ENCODE measurements around the gene EPB41L3. TPM values are rescaled to one million over a fixed set of nuclear protein-coding genes. Genes with fewer than 3 reads are reported as not detected.
"Not testable (repeated sequence)": the region's sequence is repeated elsewhere in the genome, so short reads cannot be mapped to it uniquely, and the experiment has no call there.

The EPB41L3 gene
- total RNA-seq, 1 experiment from 2014 or later, result 50.2 TPM

DNA sequence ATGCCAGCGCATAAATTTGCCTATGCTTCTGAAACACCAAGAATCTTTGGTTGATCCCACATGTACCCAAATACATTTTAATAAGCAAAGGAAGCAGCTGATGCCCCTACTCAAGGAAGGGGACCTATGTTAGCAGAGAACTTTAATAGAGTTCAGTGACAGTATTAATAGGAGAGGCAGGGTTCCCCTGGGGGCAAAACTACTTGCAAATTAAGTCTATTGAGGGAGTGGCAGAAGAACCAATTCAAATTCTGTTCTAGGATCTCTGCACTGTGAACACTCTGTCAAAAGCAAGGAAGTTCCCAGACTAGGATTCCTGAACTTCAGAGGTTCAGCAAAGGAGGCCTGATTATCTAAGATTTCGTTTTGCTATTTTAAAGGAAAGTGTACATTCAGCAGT, 47.5 kb downstream of the EPB41L3 start:
- H3K4me3 ChIP-seq (ENCODE audit: insufficient read depth, low read depth, low read length), result no peak overlapping the region
- H3K27me3 ChIP-seq (ENCODE audit: control insufficient read depth, insufficient read depth, low read length), result no peaks in the 10 kb centered on the region
- no peaks in the 10 kb centered on the region for H3K36me3 ChIP-seq (replicated peaks; ENCODE audit: control insufficient read depth, insufficient read depth, low read length)
- no peak for DNase-seq

DNA sequence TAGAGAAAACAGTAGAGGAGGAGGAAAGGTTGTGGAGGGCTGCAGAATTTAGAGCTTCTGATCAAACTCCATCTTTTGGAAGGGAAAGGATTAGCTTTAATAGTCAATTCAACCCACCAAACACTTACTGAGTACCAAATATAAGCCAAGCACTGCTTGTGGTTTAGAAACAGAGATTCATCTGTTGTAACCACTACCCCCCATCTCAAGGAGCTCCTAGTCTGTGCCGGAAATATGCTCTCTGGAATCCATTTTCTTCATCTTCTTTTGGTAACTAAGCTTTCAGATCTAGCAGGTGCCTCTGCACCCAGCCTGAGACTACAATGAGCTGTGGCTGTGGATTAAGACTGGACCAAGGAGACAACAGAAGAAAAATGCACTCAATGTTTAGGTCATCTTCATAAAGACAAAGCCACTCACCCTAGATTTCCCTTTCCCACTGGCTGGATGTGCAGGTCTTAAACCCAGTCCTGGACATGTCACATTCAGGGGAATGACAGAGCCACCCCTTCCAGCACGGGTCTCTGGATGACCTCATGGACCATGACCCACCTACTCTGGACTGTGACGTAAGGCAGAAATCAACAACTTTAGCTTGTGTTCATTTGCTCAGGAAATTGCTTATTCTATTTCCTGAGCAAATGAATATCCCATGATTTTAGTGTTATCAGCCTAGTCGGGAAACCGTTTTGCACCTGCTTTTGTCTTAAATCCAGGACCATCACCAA, 52.9 kb downstream of the EPB41L3 start:
- no peak for DNase-seq
- no peaks in the 10 kb centered on the region for H3K36me3 ChIP-seq (replicated peaks; ENCODE audit: control insufficient read depth, insufficient read depth, low read length)
- no peaks in the 10 kb centered on the region for H3K27me3 ChIP-seq (ENCODE audit: control insufficient read depth, insufficient read depth, low read length)
- no peak overlapping the region for H3K4me3 ChIP-seq (ENCODE audit: insufficient read depth, low read depth, low read length)

DNA sequence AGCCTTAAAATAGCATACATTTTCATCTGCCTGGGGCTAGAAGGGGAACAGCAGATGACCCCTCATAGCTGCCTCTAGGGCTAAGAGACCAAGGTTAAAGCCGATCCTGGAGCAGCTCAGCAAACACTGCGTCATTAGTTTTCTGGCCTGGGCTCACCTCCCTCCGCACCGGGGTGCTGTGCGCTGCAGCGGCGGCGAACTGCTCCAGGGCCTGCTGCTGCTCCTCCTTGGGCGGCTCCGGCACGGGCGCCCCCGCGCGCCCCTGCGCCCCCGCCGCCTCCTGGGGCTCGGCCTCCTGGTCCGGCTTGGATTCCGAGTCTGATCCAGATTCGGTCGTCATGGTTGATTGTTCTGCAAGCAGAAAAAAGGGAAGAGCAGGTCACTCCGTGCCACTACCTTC, 55.0 kb downstream of the EPB41L3 start:
- no peak for DNase-seq
- no peaks in the 10 kb centered on the region for H3K36me3 ChIP-seq (replicated peaks; ENCODE audit: control insufficient read depth, insufficient read depth, low read length)
- no peak overlapping the region for H3K4me3 ChIP-seq (ENCODE audit: insufficient read depth, low read depth, low read length)
- no peaks in the 10 kb centered on the region for H3K27me3 ChIP-seq (ENCODE audit: control insufficient read depth, insufficient read depth, low read length)

DNA sequence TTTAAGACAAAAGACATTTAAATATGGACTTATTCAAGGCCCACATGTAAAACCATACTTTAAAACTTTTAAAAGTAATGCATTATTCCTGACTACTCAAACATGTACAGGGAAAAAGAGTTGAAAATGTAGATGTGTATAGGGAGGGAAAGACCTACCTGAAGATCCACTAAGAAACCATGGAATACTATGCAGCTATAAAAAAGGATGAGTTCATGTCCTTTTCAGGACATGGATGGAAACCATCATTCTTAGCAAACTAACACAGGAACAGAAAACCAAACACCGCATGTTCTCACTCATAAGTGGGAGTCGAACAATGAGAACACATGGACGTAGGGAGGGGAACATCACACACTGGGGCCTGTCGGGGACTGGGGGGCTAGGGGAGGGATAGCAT, 55.8 kb downstream of the EPB41L3 start:
- H3K4me3 ChIP-seq (ENCODE audit: insufficient read depth, low read depth, low read length); H3K36me3 ChIP-seq (replicated peaks; ENCODE audit: control insufficient read depth, insufficient read depth, low read length); DNase-seq; H3K27me3 ChIP-seq (ENCODE audit: control insufficient read depth, insufficient read depth, low read length): not testable (repeated sequence)

DNA sequence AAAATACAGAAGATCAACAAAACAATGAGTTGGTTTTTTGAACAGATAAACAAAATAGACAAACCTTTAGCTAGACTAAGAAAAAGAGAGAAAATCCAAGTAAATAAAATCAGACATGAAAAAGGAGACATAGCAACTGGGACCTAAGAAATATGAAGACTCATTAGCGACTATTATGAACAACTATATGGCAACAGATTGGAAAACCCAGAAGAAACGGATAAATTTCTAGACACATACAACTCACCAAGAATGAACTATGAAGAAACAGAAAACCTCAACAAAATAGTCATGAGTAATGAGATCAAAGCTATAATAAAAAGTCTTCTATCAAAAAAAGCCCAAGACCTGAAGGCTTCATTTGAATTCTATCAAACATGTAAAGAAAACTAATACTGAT, 59.3 kb downstream of the EPB41L3 start:
- Histone ChIP-seq H3K36me3 (replicated peaks; ENCODE audit: control insufficient read depth, insufficient read depth, low read length) (no peaks in the 10 kb centered on the region), H3K27me3 (ENCODE audit: control insufficient read depth, insufficient read depth, low read length) (no peaks in the 10 kb centered on the region), H3K4me3 (ENCODE audit: insufficient read depth, low read depth, low read length) (no peak overlapping the region)
- DNase-seq, result no peak

DNA sequence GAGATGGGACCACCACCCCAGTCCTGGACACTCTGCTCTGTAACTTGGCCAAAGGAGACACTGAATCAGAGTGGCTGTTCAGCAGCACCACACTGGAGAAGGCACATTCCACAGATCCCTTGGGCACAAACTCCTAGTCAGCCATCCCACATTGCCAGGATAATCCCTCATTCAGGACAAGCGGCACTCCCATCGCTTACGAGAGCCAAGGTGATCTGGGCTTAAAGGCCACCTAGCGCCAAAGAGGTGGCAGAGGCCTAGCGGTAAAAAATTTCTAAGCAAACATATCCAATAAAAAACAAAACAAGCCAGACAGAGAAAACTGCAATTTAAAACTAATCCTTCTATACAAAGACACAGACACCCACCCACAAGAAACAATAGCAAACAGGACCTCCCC, 62.2 kb downstream of the EPB41L3 start:
- DNase-seq, result no peak
- H3K36me3 ChIP-seq (replicated peaks; ENCODE audit: control insufficient read depth, insufficient read depth, low read length), result no peaks in the 10 kb centered on the region
- no peak overlapping the region for H3K4me3 ChIP-seq (ENCODE audit: insufficient read depth, low read depth, low read length)
- H3K27me3 ChIP-seq (ENCODE audit: control insufficient read depth, insufficient read depth, low read length), result no peaks in the 10 kb centered on the region

DNA sequence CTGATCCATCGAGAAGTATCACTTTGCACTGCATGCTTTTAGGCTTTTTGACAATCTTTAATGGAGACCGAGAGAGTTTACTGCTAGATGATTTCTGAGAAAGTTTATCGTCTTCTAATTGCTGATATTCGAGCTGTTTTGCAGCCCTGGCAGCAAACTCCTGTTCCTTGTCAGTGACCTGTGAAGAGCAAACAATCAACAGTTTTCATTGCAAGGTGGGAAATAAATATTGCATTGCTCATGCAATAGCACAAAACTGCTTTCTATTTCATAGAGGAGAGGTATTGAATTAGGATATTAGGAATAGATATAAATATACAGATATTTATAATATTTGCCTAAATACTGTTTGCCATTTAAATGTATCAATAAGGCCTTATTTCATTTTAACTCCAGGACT, 65.5 kb downstream of the EPB41L3 start:
- DNase-seq, result no peak
- Histone ChIP-seq H3K4me3 (ENCODE audit: insufficient read depth, low read depth, low read length) (no peak overlapping the region), H3K27me3 (ENCODE audit: control insufficient read depth, insufficient read depth, low read length) (no peaks in the 10 kb centered on the region), H3K36me3 (replicated peaks; ENCODE audit: control insufficient read depth, insufficient read depth, low read length) (no peaks in the 10 kb centered on the region)

DNA sequence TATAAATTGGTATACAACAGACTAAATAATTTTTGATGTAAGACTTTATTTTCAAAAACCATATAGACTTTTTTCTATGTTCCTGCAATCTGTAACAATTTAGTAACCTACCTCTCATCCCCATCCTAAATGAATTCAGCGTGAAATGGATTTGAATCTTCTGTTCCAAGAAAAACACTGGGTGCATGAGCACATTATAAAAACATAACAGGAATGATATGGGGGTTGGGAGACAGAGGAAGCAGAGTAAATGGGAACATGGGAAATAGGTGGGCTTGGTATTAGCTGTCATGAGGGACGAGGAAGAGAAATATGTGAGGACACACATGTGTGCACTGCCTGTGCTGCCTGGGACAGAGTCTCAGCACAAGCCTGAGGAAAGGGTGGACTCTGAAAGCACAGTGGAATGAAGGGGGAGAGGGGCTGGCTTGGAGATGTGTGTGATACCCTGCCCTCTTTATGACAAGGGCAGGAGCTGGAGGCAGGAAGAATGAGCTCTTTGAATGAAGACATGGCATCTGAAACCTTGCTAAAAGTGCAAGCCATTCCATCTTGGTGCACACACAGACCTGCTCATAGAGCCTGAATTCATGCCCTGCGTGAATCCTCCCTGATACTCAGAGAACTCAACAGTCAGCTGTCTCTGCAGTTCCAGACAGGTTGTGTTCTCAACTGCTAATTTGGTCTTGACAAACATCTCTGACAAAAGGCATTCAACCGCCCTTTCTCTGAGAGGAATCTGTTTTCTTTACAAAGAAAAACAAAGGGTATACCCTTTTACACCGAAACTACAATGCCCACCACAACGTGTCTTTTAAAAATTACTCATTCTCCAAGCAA, 66.6 kb downstream of the EPB41L3 start:
- no peak overlapping the region for H3K4me3 ChIP-seq (ENCODE audit: insufficient read depth, low read depth, low read length)
- no peak for DNase-seq
- H3K36me3 ChIP-seq (replicated peaks; ENCODE audit: control insufficient read depth, insufficient read depth, low read length), result no peaks in the 10 kb centered on the region
- H3K27me3 ChIP-seq (ENCODE audit: control insufficient read depth, insufficient read depth, low read length), result no peaks in the 10 kb centered on the region

DNA sequence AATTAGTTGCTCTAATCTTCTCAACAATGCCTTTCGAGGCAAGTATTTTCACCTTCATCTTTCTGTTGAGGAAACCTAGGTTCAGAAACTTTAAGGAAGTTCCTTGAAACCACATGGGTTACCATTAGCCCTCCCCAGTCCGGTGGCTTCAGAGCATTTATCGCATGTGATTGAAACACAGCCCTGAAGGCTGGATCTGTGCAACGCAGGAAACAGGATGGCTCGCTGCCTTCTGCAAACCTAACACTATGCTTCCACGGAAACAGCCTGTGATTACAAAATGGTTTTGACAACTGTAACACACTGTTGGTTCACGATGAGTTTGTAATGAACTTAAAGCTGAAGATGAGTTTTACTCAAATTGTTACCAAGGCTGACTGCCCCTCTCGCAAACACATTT, 68.5 kb downstream of the EPB41L3 start:
- H3K36me3 ChIP-seq (replicated peaks; ENCODE audit: control insufficient read depth, insufficient read depth, low read length), result no peaks in the 10 kb centered on the region
- no peak for DNase-seq
- no peaks in the 10 kb centered on the region for H3K27me3 ChIP-seq (ENCODE audit: control insufficient read depth, insufficient read depth, low read length)
- H3K4me3 ChIP-seq (ENCODE audit: insufficient read depth, low read depth, low read length), result no peak overlapping the region

DNA sequence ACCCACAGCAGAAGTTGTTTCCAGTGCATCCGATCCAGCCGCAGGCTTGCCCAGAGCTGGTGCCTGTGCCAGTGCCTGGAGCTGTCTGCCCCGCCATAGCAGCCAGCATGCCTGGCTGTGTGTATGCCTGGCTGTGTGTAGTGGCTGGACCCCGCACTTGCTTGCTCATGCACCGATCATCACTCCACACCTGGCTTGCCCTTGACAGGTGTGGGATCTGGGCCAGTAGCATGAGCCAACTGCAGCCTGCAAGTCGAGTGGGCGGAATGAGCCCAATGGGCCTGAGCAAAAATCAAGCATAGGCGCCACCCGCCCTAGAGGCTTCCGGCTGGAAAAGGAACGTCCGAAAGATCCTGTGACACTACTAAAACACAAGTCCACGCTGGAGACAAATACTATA, 74.5 kb downstream of the EPB41L3 start:
- Histone ChIP-seq H3K4me3 (ENCODE audit: insufficient read depth, low read depth, low read length) (no peak overlapping the region), H3K27me3 (ENCODE audit: control insufficient read depth, insufficient read depth, low read length) (no peaks in the 10 kb centered on the region), H3K36me3 (replicated peaks; ENCODE audit: control insufficient read depth, insufficient read depth, low read length) (no peaks in the 10 kb centered on the region)
- DNase-seq, result no peak

DNA sequence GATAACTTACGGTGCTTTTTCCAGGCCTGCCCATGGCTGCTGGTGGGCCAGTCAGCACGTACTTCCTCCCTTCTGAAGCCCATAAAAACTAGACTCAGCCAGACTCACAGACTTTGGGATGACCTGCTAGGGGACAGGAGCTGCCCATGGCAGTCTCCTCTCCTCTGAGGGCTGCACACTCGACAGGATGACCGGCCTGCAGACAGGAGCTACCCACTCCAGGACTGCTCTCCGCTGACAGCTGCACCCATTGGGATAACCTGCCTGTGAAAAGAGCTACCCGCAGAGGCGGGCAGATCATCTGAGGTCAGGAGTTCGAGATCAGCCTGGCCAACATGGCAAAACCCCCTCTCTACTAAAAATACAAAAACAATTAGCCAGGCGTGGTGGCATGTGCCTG, 75.4 kb downstream of the EPB41L3 start:
- Histone ChIP-seq H3K4me3 (ENCODE audit: insufficient read depth, low read depth, low read length) (no peak overlapping the region), H3K27me3 (ENCODE audit: control insufficient read depth, insufficient read depth, low read length) (no peaks in the 10 kb centered on the region), H3K36me3 (replicated peaks; ENCODE audit: control insufficient read depth, insufficient read depth, low read length) (no peaks in the 10 kb centered on the region)
- no peak for DNase-seq

DNA sequence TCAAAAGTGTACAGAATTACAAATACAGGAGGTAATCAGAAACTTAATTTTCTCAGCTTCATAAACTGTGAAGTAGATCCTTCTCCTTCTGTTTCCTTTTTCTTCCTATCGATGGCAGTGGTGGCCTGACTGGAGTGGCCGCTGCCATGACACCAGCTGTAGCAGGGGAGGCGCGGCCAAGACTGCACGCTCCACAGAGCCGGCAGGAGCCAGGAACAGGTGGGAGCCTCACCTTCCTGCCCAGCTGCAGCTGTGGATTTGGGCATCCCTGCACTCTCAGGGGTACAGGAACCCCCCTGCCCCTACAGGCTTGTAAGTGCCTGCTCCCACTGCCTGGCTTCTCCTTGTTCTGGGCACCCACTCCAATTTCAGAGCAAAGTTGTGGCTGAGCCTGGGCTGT, 76.1 kb downstream of the EPB41L3 start:
- no peak for DNase-seq
- H3K27me3 ChIP-seq (ENCODE audit: control insufficient read depth, insufficient read depth, low read length), result no peaks in the 10 kb centered on the region
- H3K36me3 ChIP-seq (replicated peaks; ENCODE audit: control insufficient read depth, insufficient read depth, low read length), result no peaks in the 10 kb centered on the region
- no peak overlapping the region for H3K4me3 ChIP-seq (ENCODE audit: insufficient read depth, low read depth, low read length)

DNA sequence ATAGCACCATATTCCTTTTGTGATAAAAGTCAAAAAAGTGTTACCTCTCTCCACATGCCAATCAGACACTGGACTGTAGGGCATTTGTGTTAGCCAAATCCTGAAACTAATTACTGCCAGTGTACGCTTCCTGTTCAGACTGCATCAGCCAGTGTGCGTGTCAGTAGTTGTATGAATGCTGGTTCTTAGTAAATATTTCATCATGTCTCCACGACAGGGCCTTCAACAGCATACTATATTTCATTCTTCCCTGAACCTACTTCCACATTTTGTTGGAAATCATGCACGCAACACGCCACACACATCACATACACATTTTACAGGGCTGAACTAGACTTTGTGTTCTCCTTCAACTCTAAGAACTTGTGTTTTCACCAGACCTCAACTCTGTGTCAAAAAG, 77.5 kb downstream of the EPB41L3 start:
- no peak for DNase-seq
- no peaks in the 10 kb centered on the region for H3K36me3 ChIP-seq (replicated peaks; ENCODE audit: control insufficient read depth, insufficient read depth, low read length)
- no peaks in the 10 kb centered on the region for H3K27me3 ChIP-seq (ENCODE audit: control insufficient read depth, insufficient read depth, low read length)
- no peak overlapping the region for H3K4me3 ChIP-seq (ENCODE audit: insufficient read depth, low read depth, low read length)

DNA sequence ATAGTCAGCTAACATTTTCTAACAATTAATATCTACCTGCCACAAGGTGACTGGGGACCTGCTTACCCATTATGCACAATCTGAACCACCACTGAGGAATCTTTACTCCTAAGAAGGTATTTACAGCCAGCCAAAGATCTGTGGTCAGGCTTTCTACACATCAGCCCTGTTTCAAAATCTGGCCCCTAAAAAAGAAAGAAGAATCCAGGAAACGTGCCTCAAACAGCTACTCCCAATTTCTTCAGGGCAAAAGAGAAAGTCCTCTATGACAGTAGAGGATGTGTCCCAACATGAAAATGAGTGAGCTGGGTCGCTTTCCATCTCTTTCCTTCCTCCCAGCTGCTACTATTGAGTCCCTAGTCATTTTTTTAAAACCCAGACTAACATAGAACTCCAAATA, 79.5 kb downstream of the EPB41L3 start:
- no peak for DNase-seq
- Histone ChIP-seq H3K4me3 (ENCODE audit: insufficient read depth, low read depth, low read length) (no peak overlapping the region), H3K27me3 (ENCODE audit: control insufficient read depth, insufficient read depth, low read length) (no peaks in the 10 kb centered on the region), H3K36me3 (replicated peaks; ENCODE audit: control insufficient read depth, insufficient read depth, low read length) (no peaks in the 10 kb centered on the region)

DNA sequence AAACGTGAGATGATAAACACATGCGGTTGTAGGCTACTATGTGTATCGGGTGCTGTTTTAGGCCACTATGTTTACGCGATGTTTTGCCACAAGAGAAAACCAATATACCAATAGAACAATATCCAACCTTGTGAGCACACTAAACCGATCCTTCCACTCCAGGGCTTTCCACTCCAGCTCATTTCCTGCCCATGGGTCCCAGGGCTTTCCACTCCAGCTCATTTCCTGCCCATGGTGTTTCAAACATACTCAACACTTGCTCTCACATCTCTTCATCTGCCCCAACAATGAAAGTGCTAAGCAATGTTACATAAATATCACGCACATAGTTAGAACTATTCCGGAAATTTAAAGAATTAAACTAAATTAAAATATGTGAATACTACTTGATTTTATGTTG, 80.0 kb downstream of the EPB41L3 start:
- Histone ChIP-seq H3K27me3 (ENCODE audit: control insufficient read depth, insufficient read depth, low read length) (no peaks in the 10 kb centered on the region), H3K36me3 (replicated peaks; ENCODE audit: control insufficient read depth, insufficient read depth, low read length) (no peaks in the 10 kb centered on the region), H3K4me3 (ENCODE audit: insufficient read depth, low read depth, low read length) (no peak overlapping the region)
- no peak for DNase-seq

Measured in H7 (cell line).